ENCODE measurements around the gene ARPP21.

Gene ARPP21

DNA sequence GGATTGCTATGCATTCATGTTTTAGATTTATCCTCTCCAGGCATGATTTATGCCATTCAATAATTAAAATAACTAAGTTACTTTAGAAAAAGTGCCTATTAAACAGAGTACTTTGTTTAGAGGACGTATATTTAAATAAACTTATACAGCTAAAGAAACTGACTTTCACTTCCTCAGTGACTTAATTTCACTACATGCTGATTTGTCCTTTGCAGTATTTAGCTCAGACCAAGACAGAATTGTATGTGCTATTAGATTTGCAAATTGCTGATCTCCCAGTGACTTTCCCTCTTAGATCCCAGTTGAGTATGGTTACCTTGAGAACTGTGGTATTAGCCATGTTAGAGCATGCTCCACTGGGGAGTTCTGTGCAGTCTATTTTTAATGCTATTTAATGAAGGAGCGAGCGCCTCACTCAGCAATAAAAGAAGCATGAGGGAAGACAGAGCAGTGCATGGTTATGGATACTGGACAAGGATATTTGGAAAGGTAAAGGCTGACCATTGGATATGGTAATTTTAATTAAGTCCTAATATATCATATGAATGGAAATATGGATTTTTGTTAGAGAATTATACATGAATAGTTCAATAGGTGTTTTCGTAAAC lies 2.7 kb downstream of the ARPP21 start:
- no peak for DNase-seq

DNA sequence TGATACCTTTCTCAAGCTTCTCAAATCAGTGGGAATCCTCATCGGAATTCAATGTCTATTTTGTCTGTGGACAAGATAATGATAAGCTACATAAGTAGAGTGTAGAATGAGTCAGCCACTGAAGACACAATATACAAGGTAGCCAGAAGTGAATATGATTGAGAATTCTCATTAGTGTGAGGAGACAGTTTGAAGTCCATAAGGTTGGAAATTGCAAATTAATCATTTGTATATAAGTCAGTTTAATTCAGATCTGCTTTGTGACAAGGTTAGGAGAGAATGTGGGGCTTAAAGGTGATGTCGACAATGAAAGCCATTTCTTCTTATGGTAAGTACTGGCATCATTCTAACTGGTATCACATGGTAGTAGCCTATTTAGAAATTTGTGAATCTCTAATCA lies 4.2 kb downstream of the ARPP21 start:
- DNase-seq: no peak

DNA sequence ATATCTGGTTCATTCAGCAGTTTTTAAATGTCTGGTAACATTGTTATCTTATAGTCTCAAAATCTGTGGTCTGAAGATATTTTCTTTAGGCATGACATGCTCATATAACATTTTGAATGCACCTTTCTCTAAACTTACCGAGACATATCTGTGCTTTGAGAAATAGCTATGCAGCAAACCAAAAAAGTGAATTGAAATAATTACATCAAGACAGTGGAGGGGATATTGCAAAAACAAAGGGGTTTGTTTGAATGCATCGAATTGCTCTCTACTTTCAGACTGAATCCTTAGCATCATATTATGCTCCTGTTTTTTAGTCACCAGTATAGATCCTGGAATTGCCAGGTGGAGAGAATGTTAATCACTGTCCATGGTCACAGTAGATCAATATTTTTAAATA lies 5.1 kb downstream of the ARPP21 start:
- no peak for DNase-seq

DNA sequence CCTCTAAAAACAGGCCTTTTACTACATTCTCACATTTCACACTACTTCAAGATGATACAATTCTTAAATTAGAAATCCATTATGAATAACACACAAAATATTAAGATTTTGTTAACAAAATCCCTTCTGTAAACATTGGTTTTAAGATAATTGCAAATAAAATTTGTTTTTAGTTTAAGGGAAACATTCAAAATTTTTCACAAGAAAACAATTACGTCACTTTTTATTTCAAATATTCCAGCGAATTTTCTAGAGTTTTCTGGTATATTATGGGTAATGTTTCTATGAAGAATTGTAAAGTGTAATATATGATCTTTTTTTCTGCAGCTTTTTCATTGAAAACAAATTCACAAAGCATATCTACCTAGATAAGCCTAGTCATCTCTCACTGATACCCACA lies 5.9 kb downstream of the ARPP21 start:
- DNase-seq: no peak

DNA sequence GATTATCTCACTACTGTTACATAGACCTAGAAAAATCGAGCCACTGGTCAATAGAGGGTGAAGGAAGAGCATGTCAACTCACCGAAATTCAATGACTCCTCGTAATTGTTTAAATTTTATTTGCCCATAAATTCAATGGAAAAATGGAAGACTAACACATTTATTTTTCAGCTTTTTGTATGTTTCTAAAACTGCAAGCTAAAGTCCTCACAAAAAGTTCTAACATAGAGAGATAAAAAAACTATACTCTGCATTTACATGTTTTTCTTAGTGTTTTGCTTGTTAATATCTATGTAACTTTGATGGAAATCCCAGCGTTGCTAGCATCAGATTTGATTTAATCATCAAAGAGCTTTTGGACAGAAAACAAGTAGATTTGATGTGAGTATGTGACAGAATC lies 6.8 kb downstream of the ARPP21 start:
- DNase-seq: no peak

DNA sequence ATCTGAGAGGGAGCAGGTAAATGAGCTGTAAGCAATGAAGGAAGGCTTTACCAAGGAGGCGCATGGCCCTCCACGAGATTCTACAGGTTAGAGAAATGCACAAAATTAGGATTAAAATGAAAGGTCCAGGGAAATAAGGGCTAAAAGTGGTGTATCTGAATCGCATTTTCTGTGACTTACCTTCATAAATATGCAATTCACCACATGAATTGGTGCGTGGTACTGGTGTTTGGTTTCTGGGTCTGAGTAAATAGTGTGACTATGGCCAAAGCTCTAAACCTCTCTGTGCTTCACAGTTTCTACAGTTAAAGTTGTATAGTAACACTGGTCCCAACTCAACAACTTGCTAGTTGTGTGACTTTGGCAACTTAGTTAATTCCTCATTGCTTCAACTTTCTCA lies 8.1 kb downstream of the ARPP21 start:
- DNase-seq: no peak

DNA sequence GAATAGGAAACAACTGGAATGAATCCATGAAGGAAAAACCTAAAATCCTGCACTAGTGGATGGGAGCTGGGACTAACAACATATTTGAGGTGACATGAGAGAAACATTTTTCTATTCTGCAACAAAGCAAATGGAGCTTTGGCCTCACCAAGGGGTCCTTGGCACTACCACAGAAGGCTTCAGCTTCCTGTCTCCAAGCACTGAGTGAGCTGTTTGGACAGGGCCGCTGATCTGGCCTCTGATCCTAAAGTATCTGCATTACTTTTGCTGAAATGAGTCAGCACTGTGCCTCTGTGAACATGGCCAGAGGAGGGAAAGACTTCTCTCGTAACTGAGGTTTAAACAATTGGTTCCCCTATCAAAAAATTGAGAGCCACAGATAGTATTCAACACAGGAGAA lies 9.0 kb downstream of the ARPP21 start:
- no peak for DNase-seq

DNA sequence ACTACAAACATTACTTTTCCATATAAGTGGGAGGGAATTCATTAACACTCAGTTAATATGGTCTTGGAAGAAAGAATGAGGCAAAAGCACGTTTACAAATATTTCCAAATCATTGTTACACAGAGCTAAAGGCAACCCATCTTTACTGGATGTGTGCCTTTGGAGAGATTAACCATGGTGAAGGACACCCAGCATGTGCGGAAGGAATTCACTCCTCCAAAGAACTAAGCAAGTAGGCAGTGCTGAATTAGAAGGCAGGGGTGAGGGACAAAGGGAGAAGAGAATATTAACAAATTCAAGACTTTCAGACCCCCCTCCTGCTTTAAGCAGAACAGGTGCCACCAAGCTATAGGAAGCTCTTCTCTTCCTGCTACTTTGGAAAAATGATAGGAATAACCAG lies 10.1 kb downstream of the ARPP21 start:
- DNase-seq: no peak

DNA sequence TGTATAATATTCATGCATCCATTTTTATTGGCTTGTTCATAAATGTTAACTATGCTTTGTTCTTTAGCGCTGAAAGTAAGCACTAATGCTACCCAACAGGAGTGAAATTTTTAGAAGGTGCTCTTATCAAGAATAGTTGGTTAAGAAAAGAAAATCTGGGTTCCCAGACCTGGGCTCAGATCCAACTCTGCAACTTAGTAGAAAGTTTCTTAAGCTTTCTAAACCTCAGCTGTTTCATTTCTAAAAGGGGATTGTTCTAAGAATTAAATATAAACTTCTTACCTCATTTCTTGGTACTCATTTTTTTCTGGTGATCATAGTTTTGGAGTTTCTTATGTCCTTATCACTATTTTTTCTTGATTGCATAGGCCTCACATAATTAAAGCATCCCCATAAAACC lies 12.1 kb downstream of the ARPP21 start:
- DNase-seq: no peak

DNA sequence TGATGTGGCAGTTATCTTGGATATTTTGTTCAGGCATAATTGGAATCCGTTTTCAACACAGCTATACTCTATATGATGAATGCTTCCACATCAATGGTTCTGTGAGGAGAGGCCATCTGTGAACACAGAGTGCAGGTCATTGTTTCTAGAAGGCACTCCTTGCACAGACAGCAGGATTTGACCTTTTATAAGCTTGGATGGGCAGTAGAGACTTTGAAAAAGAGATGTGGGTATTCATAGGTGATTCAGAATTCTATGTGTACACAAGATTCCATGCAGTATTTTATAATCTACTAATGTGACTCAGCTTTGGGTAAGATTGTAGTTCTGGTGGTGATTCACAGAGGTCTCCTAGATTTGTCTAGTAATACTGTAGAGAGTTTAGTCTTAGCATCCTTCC lies 12.5 kb downstream of the ARPP21 start:
- no peak for DNase-seq

DNA sequence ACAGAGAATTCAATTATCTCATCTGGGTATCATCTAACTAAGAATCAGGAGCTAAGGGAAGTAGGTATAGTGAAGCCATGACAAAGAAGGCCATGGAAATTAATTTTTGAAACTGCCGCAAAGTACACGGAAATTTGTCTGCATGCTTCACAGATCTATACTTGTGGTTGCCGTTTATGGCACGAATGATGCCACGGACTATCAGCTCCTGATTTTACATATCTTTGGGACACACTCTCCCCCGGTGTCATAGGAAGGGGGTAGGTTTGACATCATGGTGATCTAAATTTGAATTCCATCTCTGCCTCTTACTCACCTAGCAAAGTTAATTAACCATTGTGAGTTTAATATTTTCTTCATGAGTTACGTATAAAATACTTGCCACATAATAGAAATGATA lies 14.0 kb downstream of the ARPP21 start:
- DNase-seq: no peak

DNA sequence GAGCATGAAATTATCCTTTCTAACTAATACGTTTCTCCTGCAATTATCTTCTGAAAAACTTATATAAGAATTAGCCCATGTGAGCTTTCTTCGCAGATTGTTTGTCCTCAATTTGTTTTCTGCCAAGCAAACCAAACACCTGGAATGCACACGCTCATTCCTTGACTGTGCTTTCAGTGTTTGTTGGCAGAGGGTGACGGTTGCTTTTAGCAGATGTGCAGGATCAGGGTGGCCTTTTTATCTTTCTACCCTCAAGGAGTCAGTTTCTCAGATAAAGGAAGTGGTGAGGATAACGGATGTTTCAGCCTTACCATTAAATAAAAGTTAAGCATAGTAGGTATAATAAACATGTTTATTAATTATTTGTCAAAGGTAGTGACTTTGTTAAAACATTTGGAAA lies 15.2 kb downstream of the ARPP21 start:
- DNase-seq: no peak

DNA sequence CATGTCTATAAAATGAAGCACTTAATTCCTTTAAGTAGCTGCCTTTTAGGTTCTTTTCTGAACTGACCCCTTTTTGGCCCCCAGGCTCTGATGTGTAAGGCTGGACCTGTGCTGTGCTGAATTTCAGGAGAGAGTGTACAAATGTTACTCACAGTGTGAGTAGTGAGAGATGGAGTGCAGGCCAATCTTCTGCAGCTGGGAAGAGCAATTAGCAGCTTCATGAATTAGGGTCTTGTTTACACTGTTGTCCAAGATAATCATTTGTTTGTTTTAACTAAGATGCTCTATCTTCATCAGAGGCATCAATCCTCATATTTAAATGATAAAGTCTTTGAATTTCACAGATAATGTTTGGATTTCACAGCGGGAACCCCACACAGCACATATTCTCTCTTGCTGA lies 19.4 kb downstream of the ARPP21 start:
- no peak for DNase-seq

DNA sequence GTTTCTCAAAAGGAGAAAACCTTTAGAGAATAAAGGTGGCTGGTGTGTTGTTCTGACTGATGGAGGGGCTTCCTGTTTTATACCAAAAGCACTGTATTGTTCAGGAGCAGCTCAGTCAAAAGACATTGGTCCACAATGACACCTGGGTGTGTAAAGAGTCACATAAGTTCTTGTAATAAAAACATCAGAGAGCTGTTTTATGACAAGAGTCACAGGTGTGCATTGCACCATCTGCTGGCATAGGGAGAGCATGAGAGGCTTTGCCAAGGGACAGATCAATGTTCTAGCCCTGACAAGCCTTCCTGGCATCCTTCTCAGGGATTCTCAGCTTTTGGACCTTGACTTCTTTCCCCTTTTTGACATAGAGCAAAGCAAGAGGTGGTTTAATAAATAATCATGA lies 20.4 kb downstream of the ARPP21 start:
- no peak for DNase-seq

DNA sequence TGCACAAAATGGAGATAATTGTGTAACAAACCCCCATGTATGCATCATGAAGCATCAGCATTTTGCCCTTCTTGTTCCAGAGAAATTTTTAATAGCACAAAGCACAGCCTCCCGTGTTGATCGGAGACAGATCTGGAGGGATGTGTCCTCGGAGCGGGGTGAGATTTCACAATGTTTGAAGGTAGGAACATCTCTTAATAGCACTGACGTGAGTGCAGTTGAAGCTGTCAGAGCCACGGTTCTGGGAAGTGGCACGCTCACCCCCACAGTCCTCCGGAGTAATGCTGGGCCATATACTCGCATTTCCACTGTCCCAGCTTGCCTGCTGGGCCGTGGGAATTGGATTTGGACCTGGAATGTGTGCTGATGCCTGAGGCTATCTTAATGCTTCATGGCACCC lies 24.1 kb downstream of the ARPP21 start:
- no peak for DNase-seq

DNA sequence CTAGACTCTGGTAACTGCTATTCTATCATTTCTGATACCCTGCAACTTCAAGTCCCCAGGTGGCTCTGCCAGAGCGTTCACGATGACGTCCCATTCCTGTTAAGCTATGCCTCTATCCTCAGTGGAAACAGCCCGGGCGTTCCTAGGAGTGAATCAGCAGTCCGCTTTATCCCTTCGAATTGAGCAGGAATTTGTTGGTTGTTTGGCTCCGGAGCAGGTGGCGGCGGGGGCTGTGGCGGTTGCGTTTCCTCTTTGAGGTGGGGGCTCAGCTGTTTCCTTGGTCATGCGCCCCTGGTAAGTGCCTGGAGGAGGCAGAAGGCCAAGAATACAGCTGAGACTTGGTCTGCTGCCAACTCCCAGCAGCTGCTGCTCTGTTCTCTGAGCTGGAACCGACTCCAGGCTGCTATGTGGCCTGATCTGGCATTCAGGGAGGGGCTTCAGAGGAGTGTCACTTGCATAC lies 25.2 kb downstream of the ARPP21 start:
- no peak for DNase-seq

DNA sequence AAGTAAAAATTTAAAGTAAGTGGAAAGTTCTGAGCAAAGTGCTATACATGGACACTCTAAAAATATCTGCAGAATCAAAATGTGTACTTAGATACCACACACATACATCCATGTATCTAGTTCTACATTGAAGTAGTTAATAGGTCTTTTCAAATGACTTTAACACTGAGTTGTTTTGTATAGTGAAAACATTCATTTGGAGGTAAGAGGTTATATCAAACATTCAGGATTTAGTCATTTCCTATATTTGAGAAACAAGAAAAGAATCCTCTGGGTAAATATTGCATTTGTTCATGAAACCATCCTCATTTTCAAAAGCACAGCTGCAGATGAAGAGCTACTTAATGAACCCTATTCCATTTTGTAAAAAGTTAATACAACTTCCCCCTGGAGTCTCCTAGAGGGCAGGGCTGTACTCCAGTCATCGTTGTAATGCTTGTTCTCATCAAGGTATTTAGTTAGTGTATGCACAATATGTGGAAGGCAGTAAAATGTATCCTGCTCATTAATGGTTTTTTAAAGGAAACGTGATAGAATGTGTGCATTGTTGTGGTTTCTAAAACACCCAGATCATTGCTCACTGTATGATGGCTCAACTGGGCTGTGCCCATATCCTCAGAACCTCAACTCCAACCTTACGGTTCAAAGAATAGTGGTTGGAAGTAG lies 26.2 kb downstream of the ARPP21 start:
- DNase-seq: no peak

DNA sequence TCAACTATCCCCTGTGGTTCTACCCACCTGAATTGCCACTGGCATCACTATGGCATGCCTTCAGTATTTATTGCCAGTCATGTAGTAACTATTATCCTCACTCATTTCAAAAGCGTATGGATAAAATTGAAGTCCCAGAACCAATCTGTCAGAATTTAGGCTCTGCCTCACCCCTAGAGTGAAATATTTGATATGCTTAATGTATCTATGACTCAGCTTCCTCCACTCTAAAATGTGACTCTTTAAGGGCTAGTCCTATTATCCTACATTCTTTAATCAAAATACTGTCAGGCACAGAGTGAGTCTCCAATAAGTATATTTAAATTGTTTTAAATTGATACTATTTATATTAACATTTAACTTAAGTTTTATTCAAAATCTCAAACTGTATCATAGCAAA lies 27.6 kb downstream of the ARPP21 start:
- no peak for DNase-seq

DNA sequence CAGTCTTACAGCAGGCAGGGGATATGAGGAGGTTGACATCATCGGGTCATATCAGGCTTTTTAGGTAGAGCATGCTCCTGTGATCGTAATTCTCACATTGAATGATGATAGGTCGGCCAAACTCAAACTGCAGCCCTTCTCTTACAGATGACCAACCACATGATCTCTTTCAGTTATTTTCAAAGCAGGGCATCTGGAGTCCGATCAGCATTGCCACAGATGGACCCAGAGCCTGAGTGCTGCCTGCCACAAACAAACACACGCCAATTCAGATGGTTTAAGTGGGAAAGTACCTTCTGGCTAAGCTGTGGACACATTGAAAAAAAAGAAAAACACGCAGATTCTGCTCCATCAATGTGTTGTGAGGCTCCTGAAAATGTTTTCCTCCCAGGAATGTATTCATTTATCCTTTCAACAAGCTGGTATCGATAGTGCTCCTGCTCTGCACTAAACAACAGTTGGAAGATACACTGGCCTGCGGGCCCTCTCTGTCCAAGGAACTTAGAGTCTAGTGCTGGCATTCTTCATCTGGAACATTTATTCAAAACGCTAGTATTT lies 31.2 kb downstream of the ARPP21 start:
- no peak for DNase-seq

DNA sequence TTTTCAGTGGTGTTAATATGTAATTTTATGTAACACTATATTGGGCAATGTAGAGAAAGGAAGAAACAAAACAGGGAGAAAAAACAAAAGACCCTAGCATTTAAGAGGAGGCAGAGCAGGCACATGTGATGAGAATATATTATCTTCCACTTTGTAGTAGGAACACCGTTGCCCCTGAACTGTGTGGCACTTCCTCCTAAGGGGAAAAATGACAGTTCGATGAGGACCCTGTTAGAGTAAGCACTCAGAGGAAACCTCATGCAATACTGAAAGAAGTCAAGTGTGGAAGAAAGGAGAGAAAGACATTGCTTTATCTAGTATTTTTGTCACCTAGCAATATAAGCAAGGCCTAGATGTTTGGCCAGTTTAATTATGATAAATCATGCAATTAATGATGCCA lies 32.2 kb downstream of the ARPP21 start:
- DNase-seq: no peak

DNA sequence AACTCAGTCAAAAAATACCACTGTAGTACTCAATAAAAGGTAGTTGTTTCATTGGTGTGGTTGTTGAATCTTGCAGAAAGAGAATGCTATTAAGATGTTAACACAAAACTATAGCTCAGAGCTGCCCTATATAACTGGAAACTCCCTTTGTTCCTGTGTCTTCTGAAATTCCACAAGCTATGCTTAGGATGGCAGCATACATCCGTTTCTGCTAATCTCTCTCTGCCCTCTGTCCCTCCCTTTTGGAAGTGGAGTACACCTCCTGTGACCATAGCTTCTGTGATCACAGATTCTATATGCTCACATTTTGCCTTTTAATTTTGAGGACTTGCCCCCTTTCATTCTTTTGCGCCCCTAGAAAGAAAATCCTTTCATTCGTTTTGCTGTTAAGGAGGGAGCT lies 33.7 kb downstream of the ARPP21 start:
- DNase-seq: no peak

DNA sequence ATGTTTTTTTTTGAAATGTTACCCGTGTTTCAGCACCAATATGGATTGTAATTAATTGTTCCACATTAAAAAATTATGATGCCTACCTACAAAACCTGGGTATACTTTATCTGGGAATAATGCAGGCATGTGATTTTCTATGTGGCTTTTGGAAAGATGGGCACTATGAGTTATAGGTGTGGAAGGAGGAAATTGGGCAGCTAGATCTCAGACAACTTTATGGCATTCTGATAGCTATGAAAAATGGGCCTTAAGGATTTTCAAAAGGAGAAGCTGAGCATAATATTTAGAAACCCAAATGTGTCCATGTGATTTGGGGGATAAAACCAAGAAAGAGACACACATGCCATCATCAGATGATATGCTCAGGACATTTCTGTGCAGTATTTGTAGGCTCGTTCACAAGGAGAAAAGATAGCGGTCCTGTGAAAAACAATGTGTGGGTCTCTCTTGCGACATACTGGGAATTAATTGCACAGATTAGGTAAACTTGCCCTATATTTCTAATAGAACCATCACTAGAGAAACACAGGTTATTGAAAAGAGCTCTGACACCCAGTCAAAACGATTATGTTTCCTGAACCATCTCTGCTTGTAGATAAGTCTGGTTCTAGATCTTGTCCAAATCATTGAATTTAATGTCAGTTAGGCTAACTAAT lies 35.3 kb downstream of the ARPP21 start:
- no peak for DNase-seq

DNA sequence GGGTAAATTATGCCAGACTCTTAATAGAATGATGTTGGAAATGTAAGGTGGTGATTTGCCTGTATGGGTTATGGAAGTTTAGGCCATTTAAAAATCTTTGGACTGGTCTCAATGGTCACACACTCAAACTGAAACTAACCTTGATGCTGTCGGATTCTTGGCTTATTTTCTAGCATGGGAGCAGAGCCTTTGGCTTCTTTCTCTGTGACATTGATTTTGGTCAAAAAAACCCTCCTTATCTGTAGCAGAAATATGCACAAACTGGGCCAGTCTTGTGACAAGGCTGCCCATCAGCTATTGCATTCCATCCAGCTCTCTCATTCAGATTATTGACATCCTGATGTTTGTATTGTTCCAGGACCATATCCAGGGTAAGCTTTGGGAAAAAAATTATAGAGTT lies 35.9 kb downstream of the ARPP21 start:
- DNase-seq: no peak

DNA sequence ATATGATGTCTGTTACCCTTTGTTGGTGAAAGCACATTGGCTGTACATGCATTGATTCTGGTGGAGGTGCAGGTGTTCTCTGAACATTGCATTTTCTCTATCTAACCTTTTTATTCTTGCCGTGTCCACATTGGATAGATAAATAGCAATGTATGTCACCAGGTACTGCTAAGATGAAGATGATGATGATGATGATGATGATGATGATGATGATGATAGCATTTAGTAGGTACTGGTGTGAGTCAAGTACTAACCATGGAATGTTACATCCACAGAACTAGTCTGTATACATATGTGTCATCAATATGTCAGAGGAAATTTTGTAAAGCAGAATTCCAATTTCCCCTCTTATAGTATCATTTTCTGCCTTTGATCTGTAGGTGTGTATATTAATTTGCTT lies 36.3 kb downstream of the ARPP21 start:
- DNase-seq: no peak
